MM.1S (cell line): ENCODE measurements around the gene STK32A.

Source experiments
- CTCF ChIP-seq: fragments of 300-600 bp; sonication (generic); IDR thresholded peaks from 2 replicates; pipeline ENCODE4 v1.5.1; 2016; ENCODE audit warnings: antibody characterized with exemption, low read length, mixed read lengths
- EZH2 ChIP-seq: fragments of 300-600 bp; sonication (generic); optimal IDR thresholded peaks from 2 replicates; pipeline ENCODE3; 2017; ENCODE audit warnings: low read depth, mild to moderate bottlenecking, antibody characterized with exemption, low read length, mixed read lengths
- EZH2phosphoT487 ChIP-seq: fragments of 300-600 bp; sonication (generic); IDR thresholded peaks from 2 replicates; pipeline ENCODE4 v1.6.1; 2018; ENCODE audit warnings: antibody characterized with exemption, low read length

GRCh38 chr5:147226512-147226911 lies 8.3 kb upstream of the STK32A start:
- TF ChIP-seq EZH2phosphoT487 = no peak
- no peak for TF ChIP-seq CTCF
- TF ChIP-seq EZH2 = no peak
